ENCODE results near the gene NEDD9.

NEDD9 gene

DNA sequence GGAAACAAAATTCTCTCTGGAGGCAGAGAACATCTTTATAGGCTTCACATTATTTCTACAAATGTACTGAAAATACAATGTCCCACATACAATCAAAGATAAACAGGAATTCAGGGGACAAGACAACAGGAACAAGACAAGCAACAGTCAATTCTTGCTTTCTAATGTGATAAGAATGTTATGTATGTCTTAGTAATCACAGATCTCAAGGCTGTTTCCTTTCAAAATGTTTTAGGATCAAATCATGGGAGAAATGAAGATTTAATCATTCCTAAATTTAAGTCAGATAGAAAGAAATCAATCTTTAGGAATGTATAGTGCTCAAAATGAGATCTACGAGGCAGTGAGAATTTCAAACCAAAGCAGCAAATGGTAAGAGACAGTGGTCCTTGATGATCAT lies 32.1 kb downstream of the NEDD9 start:
- DNase-seq, result peak; percentile 74

DNA sequence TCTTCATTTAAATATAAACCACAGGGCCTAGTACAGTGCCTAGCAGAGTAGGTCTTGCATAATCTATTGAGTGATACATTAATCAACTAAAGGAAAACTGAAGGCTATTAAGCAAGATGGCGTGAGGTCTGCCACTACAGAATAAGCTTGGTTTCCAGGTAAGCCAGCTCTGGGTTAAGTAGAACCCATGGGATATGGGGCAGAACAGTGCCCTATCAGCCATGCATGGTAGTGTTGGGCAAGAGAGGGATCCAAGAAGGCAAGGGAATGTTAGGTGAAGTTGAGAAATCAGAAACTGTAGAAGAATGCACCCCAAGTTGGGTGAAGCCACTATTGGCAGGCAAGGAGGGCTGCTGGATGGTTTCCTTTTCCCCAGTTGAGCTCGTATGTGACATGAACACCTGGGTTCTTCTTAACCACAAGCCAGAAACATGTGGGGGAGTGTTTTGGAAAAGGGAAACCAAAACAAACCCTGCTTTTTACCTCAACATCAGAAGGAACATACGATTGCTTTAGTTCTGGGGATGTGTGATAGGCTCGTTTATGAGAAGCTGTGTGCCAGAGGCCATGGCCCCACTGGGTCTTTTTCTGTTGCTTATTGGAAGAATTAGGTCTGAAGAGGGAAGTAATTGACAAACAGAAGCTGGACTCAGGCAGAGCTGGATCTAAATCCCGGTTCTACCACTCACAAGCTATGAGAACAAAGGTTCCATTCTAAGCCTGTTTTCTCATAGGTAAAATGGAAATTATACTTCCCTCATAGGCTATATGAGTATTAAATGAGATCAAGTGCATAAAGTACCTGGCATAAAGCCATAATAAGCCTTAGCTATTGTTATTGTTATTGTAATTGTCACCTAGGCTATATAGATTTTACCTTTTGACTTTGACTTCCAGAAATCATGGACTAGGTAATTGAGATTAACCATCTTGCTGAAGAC lies 33.5 kb downstream of the NEDD9 start:
- DNase-seq, result no peak

DNA sequence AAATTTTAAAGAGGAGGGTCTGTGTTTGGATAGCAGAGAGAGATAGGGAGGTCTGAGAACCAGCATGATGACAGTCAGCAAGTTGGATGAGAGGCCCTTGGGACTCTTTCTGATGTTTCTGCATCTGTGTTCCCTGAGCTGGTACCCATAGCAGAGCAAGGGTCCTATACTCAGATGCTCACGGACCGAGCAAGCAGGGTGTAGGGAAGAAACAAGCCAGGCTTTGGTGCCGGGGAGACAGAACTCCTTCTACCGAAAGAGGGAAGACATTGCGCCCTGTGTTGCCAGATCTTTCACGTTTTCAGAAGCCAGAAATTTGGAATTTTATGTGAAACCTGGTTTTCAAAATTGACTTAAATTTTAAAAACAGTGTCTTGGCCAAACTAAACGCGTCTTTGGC lies 34.6 kb downstream of the NEDD9 start:
- DNase-seq, result no peak

DNA sequence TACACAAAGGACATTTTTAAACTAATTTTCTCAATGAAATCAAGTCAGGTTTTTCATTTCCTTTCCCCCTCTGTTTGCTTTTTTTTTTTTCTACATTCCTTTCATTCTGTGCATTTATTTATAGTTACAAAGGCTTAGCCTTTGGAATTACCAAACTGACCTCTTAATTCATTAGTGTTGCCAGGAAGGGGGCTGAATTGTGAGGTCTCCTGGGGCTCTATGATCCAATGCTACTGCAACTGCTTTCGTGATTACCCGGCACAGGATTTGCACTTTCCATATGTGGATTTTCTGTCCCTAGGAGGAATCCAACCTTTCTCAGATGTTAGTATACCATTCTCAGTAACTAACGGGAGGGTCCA lies 35.3 kb downstream of the NEDD9 start:
- DNase-seq, result peak; percentile 97

DNA sequence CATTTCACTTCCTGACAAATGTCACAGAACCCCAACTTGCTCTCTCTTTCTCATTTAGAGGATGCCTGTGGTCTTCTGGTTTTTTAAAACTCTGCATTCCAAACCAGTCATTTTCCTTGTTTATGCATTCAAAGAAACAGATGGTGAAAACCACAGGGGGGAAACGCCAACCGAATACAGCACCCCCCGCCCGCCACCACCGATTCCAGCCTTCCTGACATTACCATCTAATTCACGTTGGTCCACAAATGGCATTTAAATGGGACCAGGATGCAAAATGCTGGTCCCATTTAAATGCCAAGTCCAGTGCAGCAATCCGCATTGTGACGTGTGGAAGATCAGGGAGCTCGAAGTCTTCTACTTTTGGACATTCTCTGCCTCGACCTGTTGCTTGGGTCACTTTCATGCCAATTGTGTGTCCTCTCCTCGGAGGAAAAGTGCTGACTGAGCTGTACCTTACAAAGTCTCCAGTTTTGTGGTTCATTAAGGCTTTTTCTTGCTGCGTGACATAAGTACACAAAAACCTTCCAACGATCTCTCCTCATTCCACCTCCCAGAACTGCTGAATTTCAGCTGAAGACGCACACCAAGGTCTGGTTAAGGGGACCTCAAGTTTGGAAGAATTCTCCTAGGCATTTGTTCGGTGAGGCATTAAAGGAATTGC lies 35.8 kb downstream of the NEDD9 start:
- DNase-seq, result peak; percentile 96

DNA sequence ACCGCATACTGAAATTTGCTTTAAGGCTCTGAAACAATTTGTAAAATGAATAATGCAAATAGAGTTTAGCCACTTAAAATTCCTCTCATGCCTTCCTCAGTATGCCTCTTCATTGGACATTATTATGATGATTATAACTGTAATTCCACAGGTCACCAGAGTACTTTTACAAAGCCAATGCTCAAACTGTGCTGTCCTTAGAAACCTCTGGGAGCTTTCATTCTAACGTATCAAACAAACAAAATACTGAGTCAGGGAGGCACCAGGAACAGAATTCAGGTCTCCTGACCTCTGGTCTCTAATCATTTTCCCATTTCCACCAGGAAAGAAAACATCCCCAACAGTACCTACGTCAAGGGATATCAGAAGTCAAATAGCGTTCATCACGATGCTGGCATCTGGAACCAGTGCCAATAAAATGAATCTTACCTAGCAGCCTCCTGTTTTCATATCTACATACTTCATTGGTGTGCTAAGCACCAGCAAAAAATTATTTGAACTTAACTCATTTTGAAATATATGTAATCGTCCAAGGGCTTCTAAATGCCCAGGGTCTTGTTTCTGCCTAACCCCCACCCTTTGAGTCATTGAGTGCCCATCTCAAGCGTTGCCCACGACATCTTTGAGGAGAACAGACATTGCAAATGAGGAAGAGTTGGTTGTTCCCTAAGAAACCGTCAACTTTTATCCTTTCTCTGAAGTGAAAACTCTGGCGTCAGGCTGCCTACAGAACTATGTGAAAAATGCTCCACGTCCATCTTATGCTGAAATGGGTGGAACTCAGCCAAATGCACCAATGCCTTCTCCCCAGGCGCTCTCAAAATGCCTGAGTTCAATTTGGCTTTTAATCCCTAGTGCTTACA lies 37.9 kb downstream of the NEDD9 start:
- DNase-seq, result peak; percentile 92

DNA sequence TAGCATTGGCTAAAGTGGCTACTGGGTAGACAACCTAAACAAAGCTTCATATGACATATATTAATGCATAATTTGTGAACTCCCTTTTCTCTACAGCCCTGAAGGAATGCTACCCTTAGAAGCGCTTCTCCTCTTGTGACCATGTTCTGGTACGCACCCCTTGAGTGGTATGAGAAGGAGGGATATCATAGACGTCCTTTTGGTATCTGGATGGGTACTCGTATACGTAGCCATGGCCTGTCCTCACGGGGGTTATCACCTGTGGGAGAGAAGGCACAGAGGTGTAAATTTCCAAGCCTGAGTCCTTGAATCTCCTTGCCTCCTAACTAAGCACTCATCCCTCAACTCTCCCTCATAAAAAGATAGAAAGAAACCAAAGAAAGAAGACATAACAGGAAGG lies 39.0 kb downstream of the NEDD9 start:
- no peak for DNase-seq

DNA sequence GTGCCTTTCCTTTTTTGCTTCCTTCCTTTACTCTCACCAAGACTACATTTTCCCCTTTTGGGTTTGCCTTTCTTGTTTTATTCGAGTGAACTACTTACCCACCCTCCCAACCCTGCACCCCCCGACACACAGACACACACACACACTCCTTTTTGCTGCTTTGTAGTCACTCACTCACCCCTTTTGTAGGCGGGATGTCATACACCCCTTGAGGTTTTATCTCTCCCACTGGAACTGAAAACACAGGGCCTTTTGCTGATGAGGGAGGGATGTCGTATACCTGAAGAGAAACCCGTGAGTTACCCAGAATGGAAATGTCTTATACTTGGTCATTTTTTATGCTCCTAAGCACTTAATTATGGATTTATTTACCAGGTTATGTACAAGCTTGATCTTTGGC lies 40.3 kb downstream of the NEDD9 start:
- DNase-seq, result no peak

DNA sequence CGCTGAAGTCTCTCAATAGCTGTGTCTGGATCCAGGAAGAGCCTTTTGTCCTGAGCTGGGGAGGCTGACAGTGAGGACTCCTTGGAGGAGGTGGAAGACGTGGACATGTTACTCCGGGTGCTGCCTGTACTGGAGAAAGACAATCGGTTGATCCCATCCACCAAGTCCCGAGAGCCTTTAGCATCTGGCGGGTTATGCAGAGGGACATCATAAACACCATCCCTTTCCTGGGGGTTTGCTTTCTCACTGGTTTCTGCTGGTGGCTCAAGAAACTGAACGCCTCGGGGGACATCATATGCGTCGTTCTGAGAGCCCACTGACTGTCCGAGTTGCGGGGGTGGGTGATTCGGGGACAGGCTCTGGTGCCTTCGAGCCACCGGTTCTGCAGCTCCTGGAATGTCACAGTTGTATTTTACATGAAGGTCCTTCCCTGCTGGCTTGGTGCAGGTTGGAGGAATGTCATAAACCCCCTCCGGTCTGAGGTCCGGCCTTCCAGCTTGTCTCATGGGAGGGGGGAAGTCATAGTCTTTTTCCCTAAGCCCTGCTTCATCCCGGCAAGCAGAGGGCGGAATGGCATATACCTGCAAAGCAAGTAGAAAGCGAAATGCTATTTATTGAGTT lies 41.7 kb downstream of the NEDD9 start:
- DNase-seq, result no peak

DNA sequence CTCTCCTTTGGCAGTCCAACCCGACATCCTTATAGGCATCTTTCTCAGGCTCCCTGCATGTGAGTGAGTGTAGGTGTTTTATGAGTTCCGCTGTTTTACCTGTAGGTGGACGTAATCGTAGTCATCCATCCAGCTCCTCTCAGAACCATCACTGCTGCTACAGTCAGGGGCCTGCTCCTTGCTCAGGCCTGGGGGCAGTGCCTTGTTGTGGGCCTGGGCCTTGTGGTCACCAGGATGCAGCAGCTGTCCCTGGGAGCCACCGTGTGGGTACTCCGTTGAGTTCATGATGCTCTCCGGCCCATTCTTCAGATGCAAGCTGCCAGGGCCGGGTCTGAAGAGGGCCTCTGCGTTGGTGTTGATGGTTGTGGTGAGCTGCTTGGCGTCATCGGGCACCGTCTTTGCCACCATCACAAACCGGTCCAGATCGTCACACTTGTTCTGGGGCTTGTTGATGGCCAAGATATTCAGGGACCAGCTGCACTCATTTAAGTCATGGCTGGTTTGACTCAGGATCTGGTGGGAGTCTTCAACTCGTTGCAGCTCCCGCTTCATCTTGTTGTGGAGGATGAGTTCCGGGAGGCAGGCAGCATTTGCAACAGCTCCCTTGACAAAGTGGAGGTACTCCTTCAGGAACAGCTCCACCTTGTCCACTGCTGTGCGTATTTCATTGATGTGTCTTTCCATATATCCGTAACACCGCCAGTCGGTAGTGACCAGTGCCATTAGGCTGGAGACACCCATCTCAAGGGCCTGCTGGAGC lies 42.4 kb downstream of the NEDD9 start:
- no peak for DNase-seq

DNA sequence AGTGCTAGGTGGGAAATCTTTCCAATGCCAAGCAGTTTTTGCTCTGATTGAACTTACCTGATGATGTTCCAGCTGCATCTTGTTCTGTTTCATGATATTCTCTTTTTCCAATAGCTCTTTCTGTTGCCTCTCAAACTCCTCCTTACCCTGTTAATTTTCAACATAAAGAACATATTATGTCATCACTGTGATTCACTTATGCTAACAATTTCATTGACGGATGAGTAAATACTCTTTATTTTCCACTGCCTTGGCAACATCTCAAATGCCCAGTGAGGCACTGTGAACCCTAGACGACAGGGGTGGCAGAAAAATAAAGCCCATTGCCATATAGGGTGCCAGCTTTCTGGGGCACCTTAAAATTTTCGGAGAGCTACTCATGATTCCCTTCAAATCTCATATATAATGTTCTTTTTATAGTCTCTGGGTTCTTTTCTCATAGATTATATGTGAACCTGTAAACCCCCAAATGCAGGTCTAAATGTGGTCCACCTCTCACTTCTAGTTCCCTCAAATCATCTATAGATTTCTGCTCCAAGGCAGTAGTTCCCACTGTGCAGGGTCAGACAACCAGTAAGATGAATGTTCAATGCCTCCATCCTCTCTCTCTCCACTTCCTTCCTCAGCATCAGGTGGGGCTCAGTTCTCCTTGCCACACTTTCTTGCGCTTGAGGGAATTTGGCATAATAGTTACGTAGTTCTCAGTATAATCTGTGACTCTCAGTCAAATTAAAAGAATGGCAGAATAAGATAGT lies 44.1 kb downstream of the NEDD9 start:
- peak; percentile 49 for DNase-seq

DNA sequence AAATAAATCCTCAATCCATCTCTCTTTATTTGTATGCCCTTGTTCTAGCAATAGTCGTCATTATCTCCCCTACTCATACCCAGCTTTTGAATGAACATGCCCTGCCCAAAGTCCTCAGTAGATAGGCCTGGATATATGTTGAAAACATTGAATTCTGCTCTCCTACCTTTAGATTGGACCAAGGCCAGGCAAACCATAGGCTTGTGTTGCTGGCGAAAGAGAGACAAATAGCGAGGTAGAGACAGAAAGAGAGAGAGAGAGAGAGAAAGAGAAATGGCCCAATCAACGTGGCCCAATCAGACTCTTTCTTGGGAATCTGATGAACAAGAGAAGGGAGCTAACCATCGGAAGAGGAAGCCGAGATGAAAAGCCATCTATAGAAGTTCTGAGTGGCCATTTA lies 45.2 kb downstream of the NEDD9 start:
- DNase-seq, result no peak

DNA sequence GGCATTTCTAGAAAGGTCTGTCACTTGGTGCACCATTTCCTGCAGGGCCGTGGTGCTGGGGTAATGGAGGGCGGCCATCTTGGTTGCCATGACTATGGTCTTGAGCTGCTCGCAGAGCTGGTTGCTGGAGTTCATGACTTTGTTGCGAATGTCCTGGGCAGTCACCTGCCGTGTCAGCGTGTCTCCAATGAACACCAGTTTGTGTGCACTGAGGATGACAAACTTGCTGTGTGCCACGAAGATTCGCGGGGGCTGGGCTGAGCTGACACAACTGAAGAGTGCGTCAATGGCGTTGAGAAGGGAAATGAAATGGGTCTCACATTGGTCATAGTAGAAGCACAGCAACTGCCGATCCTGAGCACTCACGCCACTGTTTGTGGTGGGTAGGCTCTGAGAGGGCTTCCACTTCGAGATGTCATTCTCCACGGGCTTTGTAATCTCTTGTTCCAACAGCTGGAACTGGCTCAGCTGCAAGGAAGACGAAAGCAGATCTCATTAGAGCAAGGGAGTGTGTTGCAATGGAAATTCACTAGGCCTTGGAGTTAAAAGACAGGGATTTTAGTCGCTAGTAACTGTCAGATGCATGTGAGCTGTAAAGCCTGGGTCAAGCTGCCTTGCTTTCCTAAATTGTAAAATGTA lies 47.1 kb downstream of the NEDD9 start:
- no peak for DNase-seq

DNA sequence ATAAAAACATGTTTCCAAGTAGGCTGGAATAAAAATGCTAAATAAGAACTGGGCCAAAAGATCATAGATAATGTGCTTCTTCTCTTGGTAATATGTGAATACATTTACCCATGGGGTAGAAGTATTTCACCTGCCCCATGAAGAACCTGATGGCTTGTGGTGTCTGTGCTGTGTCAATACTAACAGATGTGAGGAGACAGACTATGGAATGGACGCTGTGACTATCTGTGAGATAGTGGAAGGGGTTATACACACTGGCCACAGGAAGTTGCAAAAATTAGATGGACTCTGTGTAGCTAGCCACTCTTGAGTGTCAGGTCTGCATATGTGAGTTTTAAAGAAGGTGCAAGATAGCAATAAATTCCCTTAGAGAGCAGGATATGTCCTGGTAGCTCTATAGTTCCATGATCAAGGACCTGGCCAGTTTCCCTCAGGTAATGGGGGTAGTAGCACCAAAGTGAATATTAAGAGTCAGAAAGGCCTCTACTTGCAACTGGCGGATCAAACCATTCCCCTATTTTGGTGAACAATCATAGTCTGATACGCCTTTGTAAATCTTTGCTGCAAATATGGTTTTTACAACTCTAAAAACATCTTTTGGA lies 48.6 kb downstream of the NEDD9 start:
- DNase-seq, result no peak

DNA sequence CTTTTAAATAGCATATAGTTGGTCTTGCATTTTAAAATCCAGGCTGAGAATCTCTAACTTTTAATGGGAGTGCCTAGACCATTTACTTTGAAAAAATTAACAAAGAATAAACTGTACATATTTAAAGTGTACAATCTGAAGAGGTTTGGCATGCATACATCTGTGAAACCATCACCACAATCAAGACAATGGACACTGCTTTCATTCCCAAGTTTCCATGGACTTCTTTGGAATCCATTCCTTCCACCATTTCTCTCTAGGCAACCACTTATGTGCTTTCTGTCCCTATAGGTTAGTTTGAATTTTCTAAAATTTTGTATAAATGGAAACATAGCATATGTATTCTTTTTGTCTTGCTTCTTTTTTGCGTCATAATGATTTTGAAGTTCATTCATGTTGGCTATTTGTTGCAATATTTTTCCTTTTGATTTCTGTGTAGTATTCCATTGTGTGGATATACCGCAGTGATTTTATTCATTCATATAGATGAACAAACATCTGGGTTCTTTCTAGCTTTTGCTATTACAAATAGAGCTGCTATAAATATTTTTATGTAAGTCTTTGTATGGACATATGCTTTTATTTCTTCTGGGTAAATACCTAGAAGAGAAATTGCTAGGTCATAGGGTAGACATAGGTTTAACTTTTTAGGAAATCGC lies 50.9 kb downstream of the NEDD9 start:
- DNase-seq, result no peak

DNA sequence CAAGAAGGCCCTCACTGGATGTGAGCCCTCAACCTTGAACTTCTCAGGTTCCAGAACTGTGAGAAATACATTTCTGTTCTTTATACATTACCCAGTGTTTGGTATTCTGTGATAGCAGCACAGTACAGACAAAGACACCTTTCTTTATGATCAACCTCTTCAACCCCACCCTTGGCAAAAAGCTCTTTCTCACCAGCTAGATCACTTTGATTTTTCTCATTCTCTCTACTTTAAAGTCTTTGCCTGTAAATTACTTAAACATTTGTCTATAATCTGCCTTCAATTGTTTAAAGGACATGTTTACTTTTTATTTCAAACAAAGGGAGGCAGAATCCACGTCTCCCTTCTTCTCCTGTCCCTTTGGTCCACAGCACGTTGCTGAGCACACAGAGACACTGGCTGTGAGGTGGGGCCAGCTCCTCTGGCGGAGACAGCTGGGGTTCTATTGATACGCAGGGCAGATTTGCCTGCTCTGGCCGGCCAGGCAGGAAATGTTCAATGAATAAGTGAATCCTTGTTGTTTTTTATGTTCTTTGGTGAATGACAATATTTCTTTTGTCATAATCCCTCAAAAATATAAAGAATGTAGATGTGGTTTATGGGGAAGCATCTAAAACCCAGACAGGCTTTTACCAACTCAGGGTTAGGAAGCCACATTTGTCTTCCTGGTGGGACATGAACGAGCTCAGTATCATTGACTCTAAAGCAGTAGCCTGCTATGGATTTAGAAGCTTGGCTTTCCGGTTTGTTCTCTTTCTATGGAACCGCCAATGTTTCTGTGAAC lies 52.9 kb downstream of the NEDD9 start:
- peak; percentile 58 for DNase-seq

DNA sequence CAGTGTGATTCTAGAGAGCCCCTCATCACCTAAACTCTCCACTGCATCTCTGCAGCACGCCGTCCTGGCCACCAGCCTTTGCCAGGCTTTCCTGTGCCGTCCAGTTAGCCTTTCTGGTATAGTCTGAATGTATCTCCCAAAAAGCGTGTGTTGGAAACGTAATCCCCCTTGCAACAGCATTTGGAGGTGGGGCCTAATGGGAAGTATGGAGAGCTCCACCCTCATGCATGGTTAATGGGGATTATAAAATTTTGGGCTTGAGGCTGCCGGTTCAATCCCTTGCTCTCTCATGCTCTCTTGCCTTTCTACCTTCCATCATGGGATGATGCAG lies 53.4 kb downstream of the NEDD9 start:
- DNase-seq, result no peak

DNA sequence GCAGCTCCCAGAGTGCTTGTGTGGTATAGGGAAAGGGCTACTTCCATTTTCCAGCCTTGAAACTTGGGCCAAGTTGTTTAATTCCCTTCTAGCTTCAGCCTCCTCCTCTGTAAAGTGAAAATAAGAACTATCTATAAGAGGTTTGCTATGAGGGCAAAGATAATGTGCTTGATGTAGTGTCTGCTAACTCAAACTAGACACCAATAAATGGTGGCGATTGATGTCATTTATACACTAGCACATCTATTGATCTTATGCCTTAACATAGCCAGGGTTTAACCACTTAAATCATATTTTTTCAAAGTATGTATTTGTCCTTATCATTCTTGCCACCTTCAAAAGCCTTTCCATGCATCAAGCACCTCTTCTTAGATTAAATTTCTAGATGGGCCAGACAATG lies 55.2 kb downstream of the NEDD9 start:
- DNase-seq, result no peak

DNA sequence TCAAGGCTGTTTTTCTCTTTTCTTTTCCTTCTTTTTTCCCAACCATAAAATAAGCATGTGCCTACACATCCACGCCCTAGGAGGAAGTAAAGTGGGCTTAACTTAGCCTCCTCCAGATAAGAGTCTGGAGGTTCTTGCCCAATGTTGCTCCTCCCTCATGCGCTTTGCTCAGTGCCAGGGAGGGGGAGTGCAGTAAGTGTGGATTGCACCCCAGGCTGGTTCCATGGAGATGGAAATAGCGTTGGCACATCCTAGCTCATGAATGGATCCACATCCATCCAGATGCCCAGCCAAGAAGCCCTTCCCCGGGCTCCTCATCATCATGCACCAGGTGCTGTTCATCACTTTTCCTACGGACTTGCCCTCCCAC lies 58.2 kb downstream of the NEDD9 start:
- DNase-seq, result no peak
